GM12892 (cell line): Measurements from ENCODE around the gene RHBDL1.

Experiments used
- POLR2A ChIP-seq: IDR thresholded peaks from 2 replicates; pipeline ENCODE4 v1.6.1; 2011; ENCODE audit warnings: low read depth, low read length, control low read depth
- POLR2AphosphoS5 ChIP-seq: IDR thresholded peaks from 2 replicates; pipeline ENCODE4 v1.6.1; 2011; ENCODE audit warnings: low read depth, low read length, control low read depth
- TAF1 ChIP-seq: IDR thresholded peaks from 2 replicates; pipeline ENCODE4 v1.6.1; 2011; ENCODE audit warnings: low read depth, mild to moderate bottlenecking, control low read depth, low read length, borderline replicate concordance

DNA sequence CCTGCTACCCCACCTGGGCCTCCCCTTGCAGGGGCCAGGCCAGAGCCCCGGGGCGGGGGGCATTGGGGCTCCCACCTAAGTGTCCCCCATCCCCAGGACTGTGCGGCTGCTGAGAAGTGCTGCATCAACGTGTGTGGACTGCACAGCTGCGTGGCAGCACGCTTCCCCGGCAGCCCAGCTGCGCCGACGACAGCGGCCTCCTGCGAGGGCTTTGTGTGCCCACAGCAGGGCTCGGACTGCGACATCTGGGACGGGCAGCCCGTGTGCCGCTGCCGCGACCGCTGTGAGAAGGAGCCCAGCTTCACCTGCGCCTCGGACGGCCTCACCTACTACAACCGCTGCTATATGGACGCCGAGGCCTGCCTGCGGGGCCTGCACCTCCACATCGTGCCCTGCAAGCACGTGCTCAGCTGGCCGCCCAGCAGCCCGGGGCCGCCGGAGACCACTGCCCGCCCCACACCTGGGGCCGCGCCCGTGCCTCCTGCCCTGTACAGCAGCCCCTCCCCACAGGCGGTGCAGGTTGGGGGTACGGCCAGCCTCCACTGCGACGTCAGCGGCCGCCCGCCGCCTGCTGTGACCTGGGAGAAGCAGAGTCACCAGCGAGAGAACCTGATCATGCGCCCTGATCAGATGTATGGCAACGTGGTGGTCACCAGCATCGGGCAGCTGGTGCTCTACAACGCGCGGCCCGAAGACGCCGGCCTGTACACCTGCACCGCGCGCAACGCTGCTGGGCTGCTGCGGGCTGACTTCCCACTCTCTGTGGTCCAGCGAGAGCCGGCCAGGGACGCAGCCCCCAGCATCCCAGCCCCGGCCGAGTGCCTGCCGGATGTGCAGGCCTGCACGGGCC, 42.8 kb upstream of the RHBDL1 start:
- TF ChIP-seq POLR2A (no peak), TAF1 (no peak), POLR2AphosphoS5 (no peak)
